GM19193 (cell line): ENCODE measurements around the gene SMIM1.

Experiments used
- POLR2A ChIP-seq: IDR thresholded peaks from 4 replicates; pipeline ENCODE4 v1.6.1; 2011; ENCODE audit not compliant: insufficient read depth, insufficient read length; ENCODE audit errors: extremely low read depth

The SMIM1 gene

DNA sequence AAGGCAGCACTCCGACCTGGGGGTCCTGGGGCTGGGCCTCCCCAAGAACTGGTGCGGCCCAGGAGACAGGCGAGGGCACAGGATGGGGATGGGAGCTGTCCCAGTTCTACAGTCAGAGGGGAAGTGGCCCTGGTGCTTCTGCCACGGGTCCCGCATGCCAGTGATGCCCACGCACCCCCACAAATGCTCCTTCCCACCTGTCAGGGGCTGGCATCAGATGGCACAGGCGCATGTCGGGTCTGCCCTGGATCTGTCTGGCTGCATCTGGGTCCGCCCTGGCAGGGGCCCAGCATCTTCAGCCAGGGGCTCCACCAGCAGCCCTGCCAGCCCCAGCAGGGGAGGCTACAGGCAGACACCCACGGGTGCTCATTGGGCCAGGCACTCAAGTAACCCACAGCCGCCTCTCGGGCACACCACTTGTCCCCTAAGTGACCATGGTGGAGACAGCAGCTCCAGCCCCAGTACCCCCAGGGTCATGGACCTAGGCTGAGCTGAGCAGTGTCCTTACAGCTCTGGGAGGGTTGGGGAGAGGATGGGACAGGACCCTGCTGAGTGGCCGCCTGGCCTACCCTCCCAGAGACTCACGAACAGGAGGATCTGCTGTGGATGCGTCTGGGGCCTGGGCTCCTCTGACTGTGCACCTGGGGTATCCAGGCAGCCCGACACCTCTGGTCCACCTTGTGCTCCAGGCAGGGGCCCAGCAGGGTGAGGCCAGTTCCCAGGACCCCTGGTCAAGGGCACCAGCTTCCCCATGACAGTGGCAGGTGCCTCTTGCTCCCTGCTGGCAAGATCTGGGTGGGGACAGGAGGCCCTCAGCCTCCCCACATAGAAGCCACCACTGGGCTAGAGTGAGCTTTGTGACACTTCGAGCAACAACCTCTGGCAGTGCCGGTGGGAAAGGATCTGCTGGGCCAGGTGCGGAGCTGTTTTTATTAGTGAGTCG lies 5.4 kb downstream of the SMIM1 start:
- TF ChIP-seq POLR2A, result no peak

DNA sequence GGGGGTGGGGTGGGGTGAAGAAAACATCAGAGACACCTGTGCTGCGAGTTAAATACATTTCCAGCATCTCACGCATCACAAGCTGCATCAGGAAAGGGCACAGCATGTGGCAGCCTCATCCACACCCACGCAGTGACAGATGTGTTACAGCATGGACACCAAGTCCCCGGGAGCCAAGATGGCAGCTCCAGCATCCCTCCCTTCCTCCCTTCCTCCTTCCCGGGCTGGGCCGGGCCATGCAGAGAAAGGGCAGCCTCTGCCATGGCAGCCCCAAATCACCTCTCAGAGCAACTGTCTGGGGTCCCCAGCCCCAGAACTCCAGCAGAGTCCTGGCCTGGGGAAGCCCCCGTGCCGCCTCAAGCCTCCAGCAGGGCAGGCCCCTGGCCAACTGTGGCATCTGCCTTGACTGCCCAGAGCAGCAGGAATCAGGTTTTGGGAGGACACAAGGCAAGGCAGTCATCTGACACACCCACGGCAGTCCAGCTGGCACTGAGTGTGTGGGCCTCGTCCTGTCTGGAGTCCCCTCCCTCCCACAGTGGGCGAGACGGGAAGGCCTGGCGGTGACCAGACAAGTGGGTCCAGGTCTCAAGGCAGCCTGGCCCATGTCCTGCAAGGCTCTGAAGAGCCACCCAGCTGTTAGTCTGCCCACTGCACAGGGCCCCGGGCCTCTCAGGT lies 6.2 kb downstream of the SMIM1 start:
- no peak for TF ChIP-seq POLR2A

DNA sequence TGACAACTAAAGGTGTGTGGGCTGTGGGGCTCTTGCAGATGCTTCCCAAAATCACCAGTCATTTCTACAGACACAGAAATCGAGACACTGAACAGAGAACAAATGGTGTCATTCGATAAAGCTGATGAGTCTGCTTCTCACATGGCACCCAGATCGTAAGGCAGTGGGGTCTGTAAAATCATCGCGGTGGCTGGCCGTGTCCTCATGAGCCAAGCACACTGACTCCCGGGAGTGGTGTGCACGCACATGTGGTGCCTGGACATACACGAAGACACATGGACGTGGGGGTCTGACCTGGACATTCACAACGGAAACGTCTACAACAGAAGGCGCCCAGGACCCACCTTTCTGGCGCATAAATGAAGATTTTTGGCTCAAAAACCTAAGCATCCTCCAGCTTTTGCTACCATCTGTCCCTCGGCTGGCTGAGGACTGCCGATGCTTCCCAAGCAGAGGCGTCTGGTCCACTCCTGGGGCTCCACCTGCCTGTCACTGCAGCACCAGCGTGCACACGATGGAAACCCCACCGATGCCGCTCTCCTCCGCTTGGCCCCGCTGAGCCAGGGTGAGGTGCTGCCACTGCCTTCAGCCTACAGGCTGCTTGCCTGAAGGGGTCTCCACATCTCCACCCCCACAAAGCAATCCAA lies 6.8 kb downstream of the SMIM1 start:
- no peak for TF ChIP-seq POLR2A

DNA sequence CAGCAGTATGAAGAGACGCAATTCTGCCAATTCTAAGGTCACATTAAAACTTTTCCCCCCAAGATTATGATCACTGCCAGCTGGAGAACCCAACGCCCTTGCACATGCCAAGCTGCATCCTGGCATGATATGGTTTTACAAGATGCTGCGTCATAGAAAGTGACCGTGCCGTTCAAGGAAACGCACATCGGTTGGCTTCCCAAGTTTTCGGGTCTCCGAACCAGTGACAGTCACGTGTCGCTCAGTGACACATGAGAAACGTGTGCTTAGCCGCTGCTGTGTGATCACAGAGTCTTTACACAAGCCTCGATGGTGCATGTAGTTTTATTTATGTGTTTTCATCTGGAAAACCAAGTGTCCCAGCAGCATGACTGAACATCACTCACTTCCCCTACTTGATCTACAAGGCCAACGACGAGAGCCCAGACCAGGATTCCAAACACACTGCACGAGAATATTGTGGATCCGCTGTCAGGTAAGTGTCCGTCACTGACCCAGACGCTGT lies 7.4 kb downstream of the SMIM1 start:
- no peak for TF ChIP-seq POLR2A

DNA sequence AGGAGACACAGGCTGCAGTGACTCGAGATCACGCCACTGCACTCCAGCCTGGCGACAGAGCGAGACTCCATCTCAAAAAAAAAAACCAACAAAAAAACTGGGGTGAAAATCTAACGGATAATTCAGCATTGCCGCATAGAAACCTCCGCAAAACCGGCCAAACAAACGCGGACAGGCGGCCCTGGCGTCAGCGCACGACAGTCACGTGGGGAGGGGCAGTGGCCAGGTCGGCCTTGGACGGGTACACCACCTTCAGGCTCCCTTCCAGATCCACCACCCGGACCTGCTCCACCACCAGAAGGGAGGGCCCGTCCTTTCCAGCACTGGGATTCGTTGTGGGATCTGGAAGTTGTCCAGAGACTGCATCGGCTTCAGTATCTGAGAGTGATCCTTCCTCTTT lies 8.4 kb downstream of the SMIM1 start:
- TF ChIP-seq POLR2A, result no peak

DNA sequence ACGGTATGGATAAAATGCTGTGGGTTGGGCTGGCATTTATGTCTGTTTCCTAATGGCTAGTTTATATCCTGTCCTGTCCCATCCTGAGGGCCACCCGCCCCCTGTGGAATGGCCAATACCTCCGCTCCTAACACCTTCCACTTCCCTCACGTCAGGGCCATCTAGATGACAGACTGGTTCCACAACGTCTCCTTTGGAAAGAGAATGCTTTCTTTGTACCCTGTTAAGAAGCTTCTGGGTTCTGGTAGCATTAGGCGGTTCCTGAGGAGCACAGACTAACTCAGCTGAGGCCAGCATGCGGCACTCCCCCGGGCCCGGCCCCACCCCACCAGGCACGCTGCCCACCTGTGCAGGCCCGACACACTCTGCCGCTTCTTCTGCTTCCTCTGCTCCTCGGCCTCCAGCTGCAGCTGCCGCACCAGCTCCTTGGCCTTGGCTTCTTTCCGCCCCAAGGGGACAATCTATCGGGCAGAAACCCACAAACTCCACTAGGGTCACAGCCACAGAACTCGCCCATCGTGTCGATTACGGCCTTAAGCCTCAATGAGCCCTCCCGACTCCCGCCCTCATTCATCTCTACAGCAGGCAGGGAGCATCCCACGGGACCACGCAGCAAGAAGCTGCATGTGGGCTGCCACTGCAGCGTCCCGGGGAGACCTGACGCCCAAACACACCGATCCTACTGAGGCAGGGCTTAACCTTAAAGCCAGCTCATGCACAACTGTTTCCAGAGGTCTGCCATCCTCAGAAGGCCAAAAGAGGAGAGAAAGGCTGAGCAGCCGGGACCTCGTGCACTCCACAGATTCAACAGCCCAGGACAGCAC lies 11.3 kb downstream of the SMIM1 start:
- no peak for TF ChIP-seq POLR2A

DNA sequence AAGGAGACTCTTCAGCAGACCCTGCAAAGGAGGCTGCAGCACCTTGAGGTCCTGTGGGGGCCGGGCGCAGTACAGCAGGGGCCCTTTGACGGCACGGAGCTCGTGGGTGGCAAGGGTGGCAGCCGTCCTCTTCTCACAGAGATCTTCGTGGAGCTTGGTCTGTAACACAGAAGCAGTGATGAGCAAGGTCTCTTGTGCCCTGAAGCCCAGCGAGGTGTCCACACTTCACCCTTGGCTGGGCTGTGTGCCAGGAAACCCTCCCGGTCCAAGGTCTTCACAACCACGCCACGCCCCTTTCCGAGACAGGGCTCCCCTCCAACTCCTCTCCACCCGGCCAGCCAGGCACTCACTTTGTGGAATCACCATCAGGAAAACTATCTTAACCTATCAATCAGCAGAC lies 12.5 kb downstream of the SMIM1 start:
- no peak for TF ChIP-seq POLR2A

DNA sequence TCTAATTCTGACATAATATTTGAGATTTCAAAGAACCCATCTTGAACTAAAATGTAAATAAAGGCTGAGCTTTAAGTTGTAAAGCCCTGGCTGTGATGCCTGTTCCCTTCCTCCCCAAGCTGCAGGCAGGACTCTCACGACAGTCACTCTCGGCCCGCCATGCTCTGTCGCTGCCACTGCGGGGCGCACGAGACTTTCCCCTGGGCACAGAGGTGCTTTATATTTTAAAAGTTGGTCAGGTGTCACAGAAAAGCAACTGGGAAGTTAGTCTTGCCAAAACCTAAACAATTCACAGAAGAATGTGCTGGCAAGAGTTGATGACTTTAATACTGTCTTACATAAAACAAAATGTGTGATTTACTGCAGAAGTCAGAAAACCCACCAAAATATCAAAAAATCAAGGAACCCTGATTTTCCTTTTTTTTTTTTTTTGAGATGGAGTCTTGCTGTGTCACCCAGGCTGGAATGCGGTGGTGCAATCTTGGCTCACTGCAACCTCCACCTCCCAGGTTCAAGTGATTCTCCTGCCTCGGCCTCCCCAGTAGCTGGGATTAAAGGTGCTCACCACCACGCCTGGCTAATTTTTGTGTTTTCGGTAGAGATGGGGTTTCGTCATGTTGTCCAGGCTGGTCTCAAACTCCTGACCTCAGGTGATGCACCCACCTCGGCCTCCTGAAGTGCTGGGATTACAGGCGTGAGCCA lies 13.1 kb downstream of the SMIM1 start:
- TF ChIP-seq POLR2A, result no peak

DNA sequence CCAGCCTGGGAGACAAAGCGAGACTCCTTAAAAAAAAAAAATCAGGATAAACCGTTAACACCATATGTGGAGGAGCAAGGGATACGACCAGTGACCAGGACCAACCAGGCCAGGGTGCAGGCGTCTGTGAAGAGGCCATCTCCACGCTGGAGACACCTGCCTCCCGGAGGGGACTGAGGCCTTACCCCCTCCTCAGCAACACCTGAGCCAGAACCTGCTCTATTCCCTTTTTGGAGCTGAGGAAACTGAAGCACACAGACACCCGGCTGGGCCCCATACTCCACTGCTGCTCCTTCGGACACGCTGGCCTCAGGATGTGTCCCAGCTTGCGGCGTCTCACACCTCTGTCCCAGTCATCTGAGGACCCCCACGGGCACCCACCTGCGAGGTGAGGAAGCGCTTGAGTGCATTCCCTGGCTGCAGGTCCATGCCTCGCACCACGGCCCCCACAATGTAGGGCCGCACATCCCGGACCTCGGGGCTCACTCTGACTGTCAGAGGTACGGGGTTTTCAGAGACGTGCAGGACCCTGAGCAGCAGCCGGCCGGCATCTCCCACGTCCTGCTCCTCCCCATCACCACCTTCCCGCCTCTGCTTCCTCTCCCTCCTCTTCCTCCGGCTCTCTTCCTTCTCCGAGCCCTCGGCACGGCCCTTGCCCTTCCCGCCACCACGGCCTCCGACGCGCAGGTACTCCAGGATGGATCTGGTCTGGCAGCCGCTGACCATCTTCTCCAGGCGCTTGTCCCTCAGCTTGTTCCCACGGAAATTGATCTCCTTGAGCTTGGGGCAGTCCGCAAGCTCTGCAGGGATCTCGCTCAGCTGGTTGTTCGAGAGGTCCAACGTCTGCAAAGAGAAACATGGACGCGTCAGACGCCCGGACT lies 14.2 kb downstream of the SMIM1 start:
- TF ChIP-seq POLR2A, result no peak

DNA sequence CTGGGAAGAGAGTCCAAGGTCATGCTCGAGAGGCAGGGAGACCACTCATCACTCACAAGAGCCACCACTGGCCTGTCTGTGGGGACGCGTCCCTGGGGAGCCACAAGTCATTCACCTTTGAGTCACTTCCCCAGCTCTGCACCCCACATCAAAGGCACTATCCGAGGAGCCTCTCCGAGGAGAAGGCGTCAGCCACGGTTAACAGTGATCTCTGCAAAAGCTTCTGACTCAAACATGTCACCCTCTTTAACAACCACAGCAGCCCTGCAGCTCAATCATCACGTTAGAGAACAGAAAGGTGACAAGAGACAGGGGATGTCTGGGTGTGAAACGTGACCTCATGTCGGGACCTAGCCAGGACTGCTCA lies 14.8 kb downstream of the SMIM1 start:
- TF ChIP-seq POLR2A, result no peak

DNA sequence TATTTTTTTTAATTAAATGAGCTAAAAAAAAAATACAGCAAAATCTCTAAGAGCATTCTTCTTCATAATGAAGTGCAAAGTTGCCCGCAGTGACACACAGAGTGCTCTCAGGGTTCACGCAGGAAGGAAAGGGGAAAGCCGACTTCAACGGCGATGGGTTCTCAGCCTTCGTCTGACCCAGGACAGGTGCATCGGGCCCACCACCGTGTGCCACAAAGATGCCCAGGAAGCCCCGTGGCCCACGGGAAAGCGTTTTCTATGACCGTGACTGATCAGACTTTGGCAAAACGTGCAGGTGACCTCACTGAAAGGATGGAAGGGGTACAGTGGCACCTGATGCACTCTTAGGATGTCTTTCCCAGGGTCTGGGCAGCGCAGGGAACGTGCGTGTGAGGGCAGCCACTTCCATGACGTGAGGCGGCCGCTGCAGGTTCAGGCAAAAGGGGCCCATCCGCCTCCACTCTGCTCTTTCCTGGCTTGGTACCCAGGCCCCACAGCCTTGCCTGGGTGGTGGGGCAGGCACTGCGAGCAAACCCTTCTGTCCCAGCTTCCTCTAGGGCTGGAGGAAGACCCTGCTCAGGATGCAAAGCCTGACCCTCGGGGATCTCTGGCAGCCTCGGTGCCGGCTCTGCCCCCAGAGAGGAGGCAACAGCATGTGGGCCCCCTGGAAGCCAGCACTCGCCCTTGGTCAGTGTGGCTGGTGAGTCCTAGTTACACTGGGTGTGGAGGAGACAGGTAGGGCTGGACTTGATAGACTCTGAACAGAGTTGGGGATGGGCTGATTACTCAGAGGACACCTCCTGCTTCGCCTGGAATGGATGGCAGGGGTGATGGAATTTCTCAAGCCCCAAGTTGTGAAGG lies 15.4 kb downstream of the SMIM1 start:
- TF ChIP-seq POLR2A, result no peak

DNA sequence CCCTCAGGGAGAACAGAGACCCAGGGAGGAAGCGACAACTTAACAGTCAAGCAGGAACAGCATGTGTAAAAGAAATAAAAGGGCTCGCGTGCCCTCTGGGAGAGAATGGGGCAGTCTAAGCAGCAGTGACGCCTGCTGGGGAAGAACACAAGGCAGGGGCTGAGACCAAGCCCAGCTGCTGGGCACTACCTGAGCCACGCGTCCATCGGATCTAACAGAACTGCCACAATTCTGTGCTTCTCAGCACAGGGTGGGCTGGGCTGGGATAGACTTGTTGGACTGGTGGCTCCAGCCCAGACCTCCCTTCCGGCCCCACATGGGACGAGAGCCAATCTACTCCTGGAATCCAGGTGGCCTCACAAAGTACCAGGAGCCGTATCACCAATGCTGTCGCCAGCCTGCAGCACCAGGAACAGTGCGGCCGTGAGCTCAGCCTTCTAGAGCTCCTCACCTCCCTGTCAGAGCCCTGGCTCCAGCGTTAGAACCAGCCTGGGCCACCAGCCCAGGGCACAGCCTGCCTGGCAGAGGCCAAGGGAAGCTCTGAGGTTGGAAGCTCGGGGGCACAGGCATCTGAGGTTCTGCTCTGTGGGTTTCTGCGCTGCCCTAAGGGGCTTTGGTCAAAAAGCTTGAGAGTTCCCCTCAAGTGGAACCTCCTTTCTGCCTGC lies 16.3 kb downstream of the SMIM1 start:
- no peak for TF ChIP-seq POLR2A
